ENCODE data around the gene ARL3. TPM values are rescaled to one million over a fixed set of nuclear protein-coding genes. Genes with fewer than 3 reads are reported as not detected.

ARL3 gene
- total RNA-seq, 2 experiments from 2014 or later, result 5.3 to 6.2 TPM

DNA sequence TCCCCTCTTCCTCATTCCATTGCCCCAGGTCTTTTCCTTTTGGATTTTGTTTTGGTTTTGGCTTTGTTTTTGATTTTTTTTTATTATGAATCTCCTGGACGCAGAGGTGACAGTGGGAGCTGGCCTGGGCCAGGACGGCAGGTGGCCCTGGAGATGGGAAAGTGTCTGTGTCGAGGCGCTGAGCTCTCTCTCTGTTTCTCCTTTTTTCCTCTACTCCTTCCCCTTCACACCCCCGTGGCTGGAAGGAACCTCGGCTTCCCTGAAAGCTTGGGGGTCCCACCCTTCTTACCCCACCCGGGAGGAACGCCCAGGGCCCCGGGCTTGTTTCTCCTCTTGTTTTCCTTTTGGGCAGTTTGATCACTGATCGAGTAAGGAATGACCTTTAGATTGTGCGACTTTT lies 56.7 kb downstream of the ARL3 start:
- H3K27ac Mint-ChIP-seq, result peak overlapping the region; percentile 60
- POLR2A ChIA-PET, result interaction anchor here (1.1 kb wide), 1 partner anchor 22 kb away, joined by 3 read pairs; no protein-coding TSS in a partner anchor
- peaks cover 42% of the 10 kb centered on the region for H3K36me3 Mint-ChIP-seq (ENCODE audit: low read depth)
- TF ChIP-seq, protein P1, sequence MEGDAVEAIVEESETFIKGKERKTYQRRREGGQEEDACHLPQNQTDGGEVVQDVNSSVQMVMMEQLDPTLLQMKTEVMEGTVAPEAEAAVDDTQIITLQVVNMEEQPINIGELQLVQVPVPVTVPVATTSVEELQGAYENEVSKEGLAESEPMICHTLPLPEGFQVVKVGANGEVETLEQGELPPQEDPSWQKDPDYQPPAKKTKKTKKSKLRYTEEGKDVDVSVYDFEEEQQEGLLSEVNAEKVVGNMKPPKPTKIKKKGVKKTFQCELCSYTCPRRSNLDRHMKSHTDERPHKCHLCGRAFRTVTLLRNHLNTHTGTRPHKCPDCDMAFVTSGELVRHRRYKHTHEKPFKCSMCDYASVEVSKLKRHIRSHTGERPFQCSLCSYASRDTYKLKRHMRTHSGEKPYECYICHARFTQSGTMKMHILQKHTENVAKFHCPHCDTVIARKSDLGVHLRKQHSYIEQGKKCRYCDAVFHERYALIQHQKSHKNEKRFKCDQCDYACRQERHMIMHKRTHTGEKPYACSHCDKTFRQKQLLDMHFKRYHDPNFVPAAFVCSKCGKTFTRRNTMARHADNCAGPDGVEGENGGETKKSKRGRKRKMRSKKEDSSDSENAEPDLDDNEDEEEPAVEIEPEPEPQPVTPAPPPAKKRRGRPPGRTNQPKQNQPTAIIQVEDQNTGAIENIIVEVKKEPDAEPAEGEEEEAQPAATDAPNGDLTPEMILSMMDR (IDR thresholded peaks at IDR 0.05), result no peak
- CTCF ChIA-PET, result interaction anchor here (8.6 kb wide), 1 partner anchor 13 kb away, joined by 73 read pairs; no protein-coding TSS in a partner anchor
- no peaks in the 10 kb centered on the region for H3K9me3 Mint-ChIP-seq
- ATAC-seq (no peak), DNase-seq (no peak)
- intact Hi-C loops (cut with micrococcal nuclease), result no loop called here
- H3K4me3 Mint-ChIP-seq, result no peak overlapping the region
- peaks cover 71% of the 10 kb centered on the region for H3K4me1 Mint-ChIP-seq (ENCODE audit: low read depth)
- H3K27me3 Mint-ChIP-seq, result no peaks in the 10 kb centered on the region

DNA sequence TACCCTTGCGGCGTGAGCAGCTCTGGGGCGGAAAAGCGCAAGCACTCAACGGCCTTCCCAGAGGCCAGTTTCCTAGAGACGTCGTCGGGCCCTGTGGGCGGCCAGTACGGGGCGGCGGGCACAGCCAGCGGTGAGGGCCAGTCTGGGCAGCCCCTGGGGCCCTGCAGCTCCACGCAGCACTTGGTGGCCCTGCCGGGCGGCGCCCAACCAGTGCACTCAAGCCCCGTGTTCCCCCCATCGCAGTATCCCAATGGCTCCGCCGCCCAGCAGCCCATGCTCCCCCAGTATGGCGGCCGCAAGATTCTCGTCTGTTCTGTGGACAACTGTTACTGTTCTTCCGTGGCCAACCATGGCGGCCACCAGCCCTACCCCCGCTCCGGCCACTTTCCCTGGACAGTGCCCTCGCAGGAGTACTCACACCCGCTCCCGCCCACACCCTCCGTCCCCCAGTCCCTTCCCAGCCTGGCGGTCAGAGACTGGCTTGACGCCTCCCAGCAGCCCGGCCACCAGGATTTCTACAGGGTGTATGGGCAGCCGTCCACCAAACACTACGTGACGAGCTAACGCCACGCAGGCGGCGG lies 57.3 kb downstream of the ARL3 start:
- intact Hi-C loops (cut with micrococcal nuclease), result no loop called here
- peak overlapping the region; percentile 60 for H3K27ac Mint-ChIP-seq
- TF ChIP-seq, protein P1 (IDR thresholded peaks at IDR 0.05), result no peak
- ChIA-PET POLR2A (interaction anchor here (0.9 to 2.0 kb wide), 5 partner anchors 10 to 22 kb away, joined by 3 to 11 read pairs (median 5); partner anchors contain the start of gene TRIM8), CTCF (interaction anchor here (1.3 to 8.6 kb wide), 2 partner anchors 9 to 13 kb away, joined by 3 to 73 read pairs; no protein-coding TSS in a partner anchor)
- ATAC-seq, result no peak
- no peaks in the 10 kb centered on the region for H3K9me3 Mint-ChIP-seq
- H3K4me3 Mint-ChIP-seq, result no peak overlapping the region
- H3K27me3 Mint-ChIP-seq, result no peaks in the 10 kb centered on the region
- DNase-seq, result no peak
- H3K4me1 Mint-ChIP-seq (ENCODE audit: low read depth), result peaks cover 73% of the 10 kb centered on the region
- peaks cover 46% of the 10 kb centered on the region for H3K36me3 Mint-ChIP-seq (ENCODE audit: low read depth)

DNA sequence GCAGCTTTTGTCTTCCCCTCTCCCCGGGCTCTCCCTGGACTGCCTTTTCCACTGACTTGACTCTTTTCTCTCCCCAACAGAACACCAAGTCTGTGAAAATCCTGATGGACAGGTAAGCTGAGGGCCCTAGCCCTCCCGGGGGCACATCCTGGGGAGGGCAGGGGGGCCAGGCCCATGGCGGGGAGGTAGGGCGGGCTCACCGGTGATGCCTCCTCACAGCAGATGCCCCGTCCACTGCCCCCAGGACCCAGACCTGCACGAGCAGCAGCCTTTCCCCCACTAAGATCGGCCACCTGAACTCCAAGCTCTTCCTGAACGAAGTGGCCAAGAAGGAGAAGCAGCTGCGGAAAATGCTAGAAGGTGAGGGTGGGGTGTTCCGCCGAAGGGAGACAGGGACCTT lies 58.2 kb downstream of the ARL3 start:
- peaks cover 50% of the 10 kb centered on the region for H3K36me3 Mint-ChIP-seq (ENCODE audit: low read depth)
- no peak for ATAC-seq
- POLR2A ChIA-PET, result interaction anchor here (0.9 to 2.0 kb wide), 4 partner anchors 10 to 23 kb away, joined by 3 to 11 read pairs (median 4); no protein-coding TSS in a partner anchor

DNA sequence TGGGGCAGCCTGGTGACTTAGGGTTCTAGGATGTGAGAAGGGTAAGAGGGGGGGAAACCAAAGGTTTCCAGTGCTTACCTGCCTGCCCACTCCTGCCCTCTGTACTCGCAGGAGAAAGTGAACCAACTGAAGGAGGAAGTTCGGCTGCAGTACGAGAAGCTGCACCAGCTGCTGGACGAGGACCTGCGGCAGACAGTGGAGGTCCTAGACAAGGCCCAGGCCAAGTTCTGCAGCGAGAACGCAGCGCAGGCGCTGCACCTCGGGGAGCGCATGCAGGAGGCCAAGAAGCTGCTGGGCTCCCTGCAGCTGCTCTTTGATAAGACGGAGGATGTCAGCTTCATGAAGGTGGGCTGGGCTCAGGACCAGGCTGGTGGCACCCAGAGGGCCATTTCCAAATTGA lies 59.2 kb downstream of the ARL3 start:
- CTCF ChIA-PET, result interaction anchor here (8.6 kb wide), 1 partner anchor 15 kb away, joined by 73 read pairs; no protein-coding TSS in a partner anchor
- Mint-ChIP-seq H3K4me3 (no peak overlapping the region), H3K4me1 (ENCODE audit: low read depth) (peaks cover 74% of the 10 kb centered on the region), H3K27ac (peak overlapping the region; percentile 67), H3K9me3 (no peaks in the 10 kb centered on the region), H3K27me3 (no peaks in the 10 kb centered on the region), H3K36me3 (ENCODE audit: low read depth) (peaks cover 50% of the 10 kb centered on the region)
- TF ChIP-seq, protein P1 (IDR thresholded peaks at IDR 0.05), result no peak
- no peak for ATAC-seq
- DNase-seq, result no peak
- intact Hi-C loops (cut with micrococcal nuclease), result no loop called here
- POLR2A ChIA-PET, result interaction anchor here (0.9 to 2.0 kb wide), 3 partner anchors 8 to 58 kb away, joined by 3 to 11 read pairs (median 5); no protein-coding TSS in a partner anchor

More for the DNA sequence above, 58.2 kb downstream of the ARL3 start:
- Mint-ChIP-seq H3K27me3 (no peaks in the 10 kb centered on the region), H3K4me3 (no peak overlapping the region), H3K27ac (no peak overlapping the region), H3K9me3 (no peaks in the 10 kb centered on the region), H3K4me1 (ENCODE audit: low read depth) (peaks cover 73% of the 10 kb centered on the region)
- TF ChIP-seq, protein P1 (IDR thresholded peaks at IDR 0.05), result no peak
- intact Hi-C loops (cut with micrococcal nuclease), result no loop called here
- CTCF ChIA-PET, result interaction anchor here (1.3 to 8.6 kb wide), 2 partner anchors 10 to 14 kb away, joined by 3 to 73 read pairs; no protein-coding TSS in a partner anchor
- no peak for DNase-seq

DNA sequence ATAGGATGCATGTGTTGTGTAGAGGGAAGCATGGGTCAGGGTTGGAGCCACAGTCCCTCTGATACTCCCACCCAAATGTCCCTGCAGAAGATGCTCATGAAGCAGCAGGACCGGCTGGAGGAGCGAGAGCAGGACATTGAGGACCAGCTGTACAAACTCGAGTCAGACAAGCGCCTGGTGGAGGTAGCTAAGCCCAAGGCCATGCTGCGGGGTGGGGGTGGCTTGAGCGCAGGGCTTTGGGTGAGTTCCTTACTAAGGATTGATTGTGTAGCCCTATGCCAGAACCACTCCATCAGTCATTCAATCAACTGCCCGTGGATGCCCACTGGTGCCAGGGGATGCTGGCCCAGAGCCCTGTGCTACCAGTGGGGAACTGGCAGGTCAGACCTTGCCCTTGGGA lies 59.6 kb downstream of the ARL3 start:
- Mint-ChIP-seq H3K36me3 (ENCODE audit: low read depth) (peaks cover 50% of the 10 kb centered on the region), H3K4me3 (no peak overlapping the region), H3K4me1 (ENCODE audit: low read depth) (peaks cover 75% of the 10 kb centered on the region), H3K9me3 (no peaks in the 10 kb centered on the region), H3K27me3 (no peaks in the 10 kb centered on the region), H3K27ac (peak overlapping the region; percentile 67)
- ChIA-PET CTCF (interaction anchor here (1.9 to 8.6 kb wide), 2 partner anchors 10 to 15 kb away, joined by 7 to 73 read pairs; partner anchors contain the start of gene TRIM8), POLR2A (interaction anchor here (0.6 to 6.1 kb wide), 5 partner anchors 7 to 520 kb away, joined by 3 to 67 read pairs (median 5); no protein-coding TSS in a partner anchor)
- intact Hi-C loops (cut with micrococcal nuclease), result no loop called here
- DNase-seq (no peak), ATAC-seq (no peak)
- TF ChIP-seq, protein P1 (IDR thresholded peaks at IDR 0.05), result no peak

All from activated CD8-positive, alpha-beta T cell treated with anti-CD3 and anti-CD28 coated beads for 36 hours (primary cell).